ENCODE results near the gene ZFAND6.

ZFAND6 gene

DNA sequence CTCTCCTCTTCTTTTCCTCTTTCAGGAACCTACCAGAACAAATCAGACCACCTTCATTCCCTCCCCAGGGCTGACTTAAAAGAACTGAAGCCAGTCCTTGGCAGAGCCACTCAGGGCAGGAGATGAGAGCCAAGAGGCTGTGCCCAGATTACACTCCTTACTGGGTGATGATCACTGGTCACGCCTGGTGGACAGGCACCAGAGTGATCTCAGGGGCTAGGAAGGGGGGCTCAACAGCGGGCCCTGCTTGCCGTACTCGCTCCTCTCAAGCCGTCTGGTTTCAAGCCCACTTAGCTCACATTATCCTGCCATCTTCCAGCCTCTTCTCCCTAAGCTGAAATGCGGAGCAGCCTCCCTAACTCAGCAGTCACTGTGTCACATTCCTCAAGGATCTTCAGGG is 91.7 kb downstream of the ZFAND6 start:
- H3K79me2 ChIP-seq (ENCODE audit: insufficient read depth, low read depth), result no peaks in the 10 kb centered on the region; the same call in 1 of the 2 replicates
- H3K36me3 ChIP-seq (ENCODE audit: insufficient read depth), result no peaks in the 10 kb centered on the region
- TF ChIP-seq, protein P1, sequence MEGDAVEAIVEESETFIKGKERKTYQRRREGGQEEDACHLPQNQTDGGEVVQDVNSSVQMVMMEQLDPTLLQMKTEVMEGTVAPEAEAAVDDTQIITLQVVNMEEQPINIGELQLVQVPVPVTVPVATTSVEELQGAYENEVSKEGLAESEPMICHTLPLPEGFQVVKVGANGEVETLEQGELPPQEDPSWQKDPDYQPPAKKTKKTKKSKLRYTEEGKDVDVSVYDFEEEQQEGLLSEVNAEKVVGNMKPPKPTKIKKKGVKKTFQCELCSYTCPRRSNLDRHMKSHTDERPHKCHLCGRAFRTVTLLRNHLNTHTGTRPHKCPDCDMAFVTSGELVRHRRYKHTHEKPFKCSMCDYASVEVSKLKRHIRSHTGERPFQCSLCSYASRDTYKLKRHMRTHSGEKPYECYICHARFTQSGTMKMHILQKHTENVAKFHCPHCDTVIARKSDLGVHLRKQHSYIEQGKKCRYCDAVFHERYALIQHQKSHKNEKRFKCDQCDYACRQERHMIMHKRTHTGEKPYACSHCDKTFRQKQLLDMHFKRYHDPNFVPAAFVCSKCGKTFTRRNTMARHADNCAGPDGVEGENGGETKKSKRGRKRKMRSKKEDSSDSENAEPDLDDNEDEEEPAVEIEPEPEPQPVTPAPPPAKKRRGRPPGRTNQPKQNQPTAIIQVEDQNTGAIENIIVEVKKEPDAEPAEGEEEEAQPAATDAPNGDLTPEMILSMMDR (conservative IDR thresholded peaks at IDR 0.05; ENCODE audit: low read depth, low read length), result no peak
- no peaks in the 10 kb centered on the region for H4K20me1 ChIP-seq (ENCODE audit: insufficient read depth)
- no peak overlapping the region for H3K4me2 ChIP-seq
- 0 out of 2 replicates have a peak overlapping the region, but pooled peaks have one; percentile 84 for H2AFZ ChIP-seq (ENCODE audit: low read depth)
- no peak overlapping the region for H3K4me3 ChIP-seq (IDR thresholded peaks at IDR 0.05; ENCODE audit: insufficient read depth, low read depth, low read length)
- H3K4me1 ChIP-seq (ENCODE audit: low read depth, poor library complexity, severe bottlenecking), result peaks cover 15% of the 10 kb centered on the region
- no peaks in the 10 kb centered on the region for H3K27me3 ChIP-seq (ENCODE audit: insufficient read depth, low read depth)
- H3K9ac ChIP-seq, result no peak overlapping the region
- H3K27ac ChIP-seq, result no peak overlapping the region

DNA sequence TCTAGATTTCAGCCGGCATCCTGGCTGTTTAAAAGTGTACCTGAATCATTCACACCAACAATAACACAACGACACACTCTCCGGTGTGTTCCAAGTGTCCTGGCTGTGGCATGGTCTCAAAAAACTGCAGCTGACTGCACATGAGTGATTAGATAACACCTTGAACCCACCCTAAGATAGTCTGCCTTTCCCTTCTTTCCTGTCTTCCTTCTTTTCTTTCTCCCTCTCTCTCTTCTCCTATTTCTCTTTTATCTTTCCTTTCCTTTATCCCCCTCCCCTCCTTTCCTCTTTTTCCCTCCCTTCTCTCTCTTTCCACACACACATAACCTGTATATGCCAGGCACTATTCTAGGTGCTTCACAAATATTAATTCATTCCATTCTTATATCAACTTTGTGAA is 92.1 kb downstream of the ZFAND6 start:
- no peaks in the 10 kb centered on the region; the same call in 1 of the 2 replicates for H3K79me2 ChIP-seq (ENCODE audit: insufficient read depth, low read depth)
- TF ChIP-seq, protein P1 (conservative IDR thresholded peaks at IDR 0.05; ENCODE audit: low read depth, low read length), result no peak
- no peak overlapping the region for H3K4me3 ChIP-seq (IDR thresholded peaks at IDR 0.05; ENCODE audit: insufficient read depth, low read depth, low read length)
- H3K9ac ChIP-seq, result peak overlapping the region; percentile 12; the same call in 1 of the 2 replicates
- no peaks in the 10 kb centered on the region for H3K27me3 ChIP-seq (ENCODE audit: insufficient read depth, low read depth)
- peak overlapping the region; percentile 33 for H3K4me2 ChIP-seq
- peak overlapping the region; percentile 84 for H2AFZ ChIP-seq (ENCODE audit: low read depth)
- peaks cover 15% of the 10 kb centered on the region for H3K4me1 ChIP-seq (ENCODE audit: low read depth, poor library complexity, severe bottlenecking)
- no peak overlapping the region for H3K27ac ChIP-seq
- H4K20me1 ChIP-seq (ENCODE audit: insufficient read depth), result no peaks in the 10 kb centered on the region
- no peaks in the 10 kb centered on the region for H3K36me3 ChIP-seq (ENCODE audit: insufficient read depth)

DNA sequence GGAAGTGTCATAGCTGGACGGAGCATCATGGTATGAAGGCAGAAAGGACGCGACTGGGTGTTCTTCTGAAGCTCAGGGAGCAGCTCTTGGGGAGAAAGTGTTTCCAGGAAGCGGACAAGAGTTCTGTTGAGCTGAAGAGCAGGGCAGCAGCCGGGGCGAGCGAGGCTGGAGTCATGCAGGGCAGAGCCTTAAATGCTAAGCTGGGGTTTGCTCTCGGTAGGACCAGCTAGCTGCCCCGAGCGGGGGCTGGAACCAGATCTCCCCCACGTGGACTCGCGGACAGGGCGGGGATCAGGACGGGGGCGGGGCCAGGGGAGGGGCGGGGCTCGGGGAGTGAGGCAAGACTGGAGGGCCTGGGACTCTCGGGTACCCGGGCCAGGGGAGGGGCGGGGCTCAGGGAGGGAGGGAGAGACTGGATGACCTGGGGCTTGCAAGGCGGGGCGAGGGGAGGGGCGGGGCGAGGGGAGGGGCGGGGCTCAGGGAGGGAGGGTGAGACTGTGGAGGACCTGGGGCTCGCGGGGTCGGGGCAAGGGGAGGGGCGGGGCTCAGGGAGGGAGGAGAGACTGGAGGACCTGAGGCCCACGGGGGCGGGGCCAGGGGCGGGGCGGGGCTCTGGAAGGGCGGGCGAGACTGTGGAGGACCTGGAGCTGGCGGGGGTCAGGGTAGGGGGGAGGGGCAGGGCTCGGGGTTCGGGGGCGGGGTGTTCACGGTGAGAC is 92.9 kb downstream of the ZFAND6 start:
- Histone ChIP-seq H3K4me3 (IDR thresholded peaks at IDR 0.05; ENCODE audit: insufficient read depth, low read depth, low read length) (no peak overlapping the region), H3K4me2 (peak overlapping the region; percentile 33), H3K27me3 (ENCODE audit: insufficient read depth, low read depth) (no peaks in the 10 kb centered on the region), H3K9ac (peak overlapping the region; percentile 63; the same call in 1 of the 2 replicates), H4K20me1 (ENCODE audit: insufficient read depth) (no peaks in the 10 kb centered on the region), H3K27ac (no peak overlapping the region; the same call in 1 of the 2 replicates), H3K36me3 (ENCODE audit: insufficient read depth) (no peaks in the 10 kb centered on the region), H2AFZ (ENCODE audit: low read depth) (peak overlapping the region; percentile 84), H3K79me2 (ENCODE audit: insufficient read depth, low read depth) (no peaks in the 10 kb centered on the region; the same call in 1 of the 2 replicates), H3K4me1 (ENCODE audit: low read depth, poor library complexity, severe bottlenecking) (peaks cover 15% of the 10 kb centered on the region)
- TF ChIP-seq, protein P1 (conservative IDR thresholded peaks at IDR 0.05; ENCODE audit: low read depth, low read length), result no peak

DNA sequence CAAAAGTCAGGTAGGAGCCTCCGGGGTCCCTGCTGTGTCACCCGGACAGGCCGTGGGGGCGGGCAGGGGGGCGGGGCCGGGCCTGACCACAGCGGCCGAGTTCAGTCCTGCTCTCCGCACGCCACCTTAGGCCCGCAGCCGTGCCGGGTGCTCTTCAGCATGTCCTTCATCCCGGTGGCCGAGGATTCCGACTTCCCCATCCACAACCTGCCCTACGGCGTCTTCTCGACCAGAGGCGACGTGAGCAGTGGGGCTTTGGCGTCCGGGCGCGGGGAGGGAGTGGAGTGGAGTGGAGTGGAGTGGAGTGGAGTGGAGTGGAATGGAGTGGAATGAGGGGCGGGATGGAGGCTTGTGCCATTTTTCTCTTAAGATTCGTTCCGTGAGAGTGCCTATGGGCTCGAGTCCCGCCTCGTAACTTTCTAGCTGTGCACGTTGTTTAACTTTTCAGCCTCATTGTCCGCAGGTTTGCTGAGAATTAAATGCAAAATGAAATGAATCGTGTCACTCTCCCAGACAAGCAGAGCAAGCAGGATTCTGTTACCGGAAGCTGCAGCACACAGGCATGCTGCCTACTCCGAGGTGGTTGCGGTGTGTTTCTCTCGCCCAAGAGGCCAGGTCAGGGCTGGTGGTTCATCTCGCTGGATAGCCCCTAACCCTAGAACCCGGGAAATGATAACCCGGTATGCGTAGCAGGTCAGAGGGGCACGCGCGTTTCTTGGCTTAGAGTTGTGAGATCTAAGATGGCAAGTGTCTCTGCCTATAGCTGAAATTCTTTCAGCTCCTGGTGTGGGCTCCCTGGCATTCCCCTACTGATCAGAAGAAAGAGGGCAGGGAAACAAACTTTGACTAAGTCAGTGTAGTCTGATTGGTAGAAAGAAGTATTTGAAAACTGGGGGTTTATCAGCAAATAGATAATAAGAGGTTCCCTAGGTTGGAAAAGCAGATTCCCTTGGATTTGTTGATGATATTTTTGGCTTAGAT is 93.7 kb downstream of the ZFAND6 start, which contains the start of gene FAH:
TSS of gene FAH (plus strand) at position 104 of the 981 bp plus-strand sequence. CDS start at position 160, 56 bp downstream.
- Histone ChIP-seq H3K79me2 (ENCODE audit: insufficient read depth, low read depth) (no peaks in the 10 kb centered on the region; the same call in 1 of the 2 replicates), H2AFZ (ENCODE audit: low read depth) (peak within 1 kb of the TSS; percentile 84), H4K20me1 (ENCODE audit: insufficient read depth) (no peaks in the 10 kb centered on the region), H3K27me3 (ENCODE audit: insufficient read depth, low read depth) (no peaks in the 10 kb centered on the region), H3K27ac (peak within 1 kb of the TSS; percentile 59), H3K36me3 (ENCODE audit: insufficient read depth) (no peaks in the 10 kb centered on the region), H3K4me2 (peak within 1 kb of the TSS; percentile 81), H3K4me1 (ENCODE audit: low read depth, poor library complexity, severe bottlenecking) (peaks cover 15% of the 10 kb centered on the region), H3K4me3 (IDR thresholded peaks at IDR 0.05; ENCODE audit: insufficient read depth, low read depth, low read length) (no peak within 1 kb of the TSS), H3K9ac (peak within 1 kb of the TSS; percentile 63)
- TF ChIP-seq, protein P1 (conservative IDR thresholded peaks at IDR 0.05; ENCODE audit: low read depth, low read length), result no peak

Measured in KMS-11 (cell line).